Endothelial cell of umbilical vein (primary cell): ENCODE results near the gene PTPRE.

Experiments used
- CTCF ChIP-seq, 2 donors: IDR thresholded peaks; 1 replicate in 1 of 2; 2 replicates in 1 of 2; pipeline ENCODE4 v1.5.1; 2011; ENCODE audit warnings: low read length in 2 of 2, mild to moderate bottlenecking in 2 of 2, moderate library complexity in 2 of 2, control low read depth in 1 of 2, inconsistent platforms in 1 of 2, low read depth in 1 of 2; ENCODE audit not compliant: insufficient read depth in 1 of 2; ENCODE audit errors: extremely low read depth in 1 of 2
- EZH2 ChIP-seq: IDR thresholded peaks from 2 replicates; pipeline ENCODE4 v1.6.1; 2012; ENCODE audit warnings: borderline replicate concordance, low read depth, mild to moderate bottlenecking, moderate library complexity, low read length, inconsistent platforms; ENCODE audit not compliant: severe bottlenecking
- MAX ChIP-seq: IDR thresholded peaks from 2 replicates; pipeline ENCODE4 v1.6.1; 2011; ENCODE audit not compliant: insufficient read depth, insufficient read length
- POLR2A ChIP-seq: IDR thresholded peaks from 2 replicates; pipeline ENCODE4 v1.6.1; 2012; ENCODE audit warnings: low read depth, mild to moderate bottlenecking, control low read depth, low read length

- TF ChIP-seq EZH2 (no peak), POLR2A (no peak), CTCF (IDR thresholded peaks at IDR 0.05; ENCODE audit: extremely low read depth in 1 of 2, insufficient read depth in 1 of 2, low read depth in 1 of 2, low read length in 2 of 2) (no peak), MAX (no peak)
Observed at GRCh38 chr10:127998501-127999144, 91.7 kb downstream of the PTPRE start.
